GM12873 (cell line): ENCODE data around the gene ADAMTS17.

Experiments
- CTCF ChIP-seq: IDR thresholded peaks from 2 replicates; pipeline ENCODE4 v1.5.1; 2012; ENCODE audit warnings: low read depth, mild to moderate bottlenecking, moderate library complexity, low read length, control low read depth; ENCODE audit not compliant: insufficient read depth; ENCODE audit errors: missing control alignments

ADAMTS17 gene

GRCh38 chr15:100211855-100212850 lies 129.6 kb downstream of the ADAMTS17 start:
- TF ChIP-seq CTCF, result no peak

DNA sequence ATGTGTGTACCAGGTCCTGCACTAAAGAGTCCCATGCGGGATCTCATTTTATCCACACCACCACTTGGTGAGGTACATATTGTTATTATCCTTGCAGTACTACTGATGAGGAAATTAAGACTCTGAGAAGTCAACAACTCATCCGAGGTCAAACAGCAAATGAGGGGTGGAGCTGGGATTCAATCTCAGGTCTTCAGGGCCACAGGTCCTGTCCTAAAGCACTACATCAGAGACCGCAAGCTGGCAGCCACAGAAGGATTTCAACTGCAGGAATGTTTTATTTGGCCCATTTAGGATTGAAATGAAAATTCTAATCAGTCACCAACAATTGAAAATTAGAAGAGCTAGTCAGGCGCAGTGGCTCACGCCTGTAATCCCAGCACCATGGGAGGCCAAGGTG lies 131.4 kb downstream of the ADAMTS17 start:
- TF ChIP-seq CTCF, result no peak

- no peak for TF ChIP-seq CTCF
Measured at GRCh38 chr15:100208921-100209603, 132.7 kb downstream of the ADAMTS17 start.

GRCh38 chr15:100207053-100207452 lies 134.7 kb downstream of the ADAMTS17 start:
- TF ChIP-seq CTCF, result no peak

- no peak for TF ChIP-seq CTCF
Measured at GRCh38 chr15:100206643-100207042, 135.1 kb downstream of the ADAMTS17 start.

DNA sequence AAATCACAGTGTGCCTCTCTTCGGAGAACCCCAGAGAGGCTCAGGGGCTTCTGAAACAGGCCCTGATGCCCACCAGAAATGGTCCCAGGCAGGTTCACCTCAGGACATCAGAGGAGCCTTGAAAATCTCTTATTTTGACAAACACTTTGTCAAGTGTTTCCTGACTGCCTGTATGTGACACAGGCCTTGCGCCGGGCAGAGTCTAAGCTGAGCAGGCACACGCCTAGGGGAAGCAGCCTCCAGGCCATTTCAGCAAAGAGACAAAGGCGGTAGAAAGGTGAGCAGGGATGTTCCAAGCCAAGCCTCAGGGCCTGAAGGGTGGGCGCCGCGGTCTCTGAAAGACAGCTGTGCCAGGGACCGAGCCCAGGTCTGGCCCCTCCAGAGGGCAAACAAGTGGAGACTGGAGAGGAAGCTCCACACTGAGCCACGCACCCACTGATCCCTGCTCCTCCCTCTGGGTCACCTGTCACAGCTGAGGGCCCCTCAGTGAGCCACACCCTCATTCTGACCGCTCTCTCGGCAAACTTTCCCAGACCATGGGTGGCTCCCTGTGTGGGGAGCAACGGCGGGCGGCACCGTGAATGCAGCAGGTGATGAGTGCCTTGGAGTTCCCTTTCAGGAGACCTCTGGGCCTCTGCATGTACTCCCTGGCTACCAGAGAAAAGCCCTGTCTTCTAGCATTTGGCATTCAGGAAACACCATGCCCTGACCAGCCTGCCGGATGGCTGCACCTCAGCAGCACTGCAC lies 136.1 kb downstream of the ADAMTS17 start:
- TF ChIP-seq CTCF, result no peak

GRCh38 chr15:100204771-100205170 lies 137.0 kb downstream of the ADAMTS17 start:
- TF ChIP-seq CTCF, result no peak
